ENCODE results near the gene TMEM39B. TPM values are rescaled to one million over a fixed set of nuclear protein-coding genes. Genes with fewer than 3 reads are reported as not detected.
A peak's percentile ranks its signal among the peaks of the same experiment; 100 is the strongest.
"Not testable (repeated sequence)": the region's sequence is repeated elsewhere in the genome, so short reads cannot be mapped to it uniquely, and the experiment has no call there.

The TMEM39B gene
- total and polyA plus RNA-seq, 2 donors: 4.2 to 16.0 TPM

DNA sequence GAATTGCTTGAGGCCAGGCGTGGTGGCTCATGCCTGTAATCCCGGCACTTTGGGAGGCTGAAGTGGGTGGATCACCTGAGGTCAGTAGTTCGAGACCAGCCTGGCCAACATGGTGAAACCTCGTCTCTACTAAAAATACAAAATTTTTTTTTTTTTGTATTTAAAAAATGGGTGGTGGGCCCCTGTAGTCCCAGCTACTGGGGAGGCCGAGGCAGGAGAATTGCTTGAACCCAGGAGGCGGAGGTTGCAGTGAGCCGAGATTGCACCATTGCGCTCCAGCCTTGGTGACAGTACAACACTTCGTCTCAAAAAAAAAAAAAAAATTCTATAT lies 61.2 kb downstream of the TMEM39B start:
- not testable (repeated sequence) for H3K4me3 ChIP-seq (ENCODE audit: low read depth, low read length); DNase-seq (ENCODE audit: extremely low spot score); H3K27ac ChIP-seq (ENCODE audit: low read depth); H3K36me3 ChIP-seq (ENCODE audit: insufficient read depth); H3K4me1 ChIP-seq (ENCODE audit: insufficient read depth)
- 95% methylated on average over 9 of the region's 9 CpGs for WGBS

- Histone ChIP-seq H3K36me3 (ENCODE audit: insufficient read depth) (peaks cover 1% of the 10 kb centered on the region), H3K27ac (ENCODE audit: low read depth) (no peak overlapping the region), H3K4me1 (ENCODE audit: insufficient read depth) (no peaks in the 10 kb centered on the region), H3K4me3 (ENCODE audit: low read depth, low read length) (no peak overlapping the region)
- WGBS: 94% methylated on average over 5 of the region's 5 CpGs
- no peak for DNase-seq (ENCODE audit: extremely low spot score)
Observed at GRCh38 chr1:32137111-32137510, 64.4 kb downstream of the TMEM39B start.

DNA sequence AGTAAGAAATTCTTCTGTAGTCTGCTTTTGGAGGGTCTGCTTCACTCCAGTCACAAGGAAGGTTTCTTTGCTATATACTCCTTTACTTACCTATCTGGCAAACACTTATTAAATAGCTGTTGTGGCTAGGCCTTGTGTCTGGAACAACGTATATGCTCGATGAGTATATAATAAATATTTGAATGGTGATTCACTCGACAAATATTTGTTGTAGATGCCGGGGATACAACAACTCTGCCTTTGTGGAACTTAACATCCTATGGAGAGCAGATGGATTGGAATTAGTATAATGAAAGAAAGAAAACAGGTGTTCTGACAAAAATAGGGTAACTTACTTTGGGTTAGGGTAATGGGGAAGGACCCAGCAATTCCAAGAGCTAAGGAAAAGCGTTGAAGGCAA lies 66.2 kb downstream of the TMEM39B start:
- H3K36me3 ChIP-seq (ENCODE audit: insufficient read depth): peaks cover 1% of the 10 kb centered on the region
- DNase-seq (ENCODE audit: extremely low spot score): no peak
- H3K4me3 ChIP-seq (ENCODE audit: low read depth, low read length): no peak overlapping the region
- 53% methylated on average over 5 of the region's 5 CpGs for WGBS
- no peaks in the 10 kb centered on the region for H3K4me1 ChIP-seq (ENCODE audit: insufficient read depth)
- no peak overlapping the region for H3K27ac ChIP-seq (ENCODE audit: low read depth)

DNA sequence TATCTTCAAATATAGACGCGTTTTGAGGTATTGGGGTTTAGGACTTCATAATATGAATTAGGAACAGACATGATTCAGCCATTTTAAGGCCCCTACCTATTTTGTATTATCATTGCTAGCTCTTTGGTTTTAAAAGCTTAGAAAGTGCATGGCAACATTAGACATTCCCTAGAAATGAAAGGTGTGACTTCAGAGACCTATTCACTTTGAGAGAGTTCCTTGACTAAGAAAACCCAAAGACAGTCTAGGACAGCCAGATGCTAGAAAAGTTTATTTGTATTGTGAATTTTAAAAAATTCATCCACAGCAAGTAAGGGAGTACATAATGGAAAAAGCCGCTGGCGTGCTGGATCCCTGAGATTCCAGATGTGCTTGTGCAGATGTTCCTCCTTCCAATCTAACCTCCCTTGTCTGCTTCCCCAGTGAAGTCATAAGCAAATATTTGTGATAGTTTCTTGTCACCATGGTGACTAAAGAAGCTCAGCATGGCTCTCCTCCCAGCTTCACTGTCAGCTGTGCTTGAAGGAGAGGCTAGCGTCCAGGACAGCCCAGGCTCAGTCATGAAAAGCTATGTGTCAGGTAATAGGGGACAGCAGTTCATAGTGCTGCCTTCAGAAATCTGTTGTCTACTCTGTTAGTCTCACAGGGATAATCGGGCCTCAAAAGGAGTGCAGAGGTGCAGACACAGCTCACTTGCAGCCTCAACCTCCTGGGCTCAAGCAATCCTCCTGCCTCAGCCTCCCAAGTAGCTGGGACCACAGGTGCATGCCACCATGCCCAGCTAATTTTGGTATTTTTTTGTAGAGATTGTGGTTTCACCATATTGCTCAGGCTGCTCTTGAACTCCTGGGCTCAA lies 69.9 kb downstream of the TMEM39B start:
- Histone ChIP-seq H3K27ac (ENCODE audit: low read depth) (no peak overlapping the region), H3K36me3 (ENCODE audit: insufficient read depth) (no peaks in the 10 kb centered on the region), H3K4me3 (ENCODE audit: low read depth, low read length) (no peak overlapping the region), H3K4me1 (ENCODE audit: insufficient read depth) (no peaks in the 10 kb centered on the region)
- 40% methylated on average over 6 of the region's 6 CpGs for WGBS
- DNase-seq (ENCODE audit: extremely low spot score): peak; percentile 56

- not testable (repeated sequence) for H3K4me3 ChIP-seq (ENCODE audit: low read depth, low read length); DNase-seq (ENCODE audit: extremely low spot score); H3K27ac ChIP-seq (ENCODE audit: low read depth); H3K4me1 ChIP-seq (ENCODE audit: insufficient read depth); H3K36me3 ChIP-seq (ENCODE audit: insufficient read depth)
- 79% methylated on average over 4 of the region's 4 CpGs for WGBS
Observed at GRCh38 chr1:32143302-32143695, 70.6 kb downstream of the TMEM39B start.

DNA sequence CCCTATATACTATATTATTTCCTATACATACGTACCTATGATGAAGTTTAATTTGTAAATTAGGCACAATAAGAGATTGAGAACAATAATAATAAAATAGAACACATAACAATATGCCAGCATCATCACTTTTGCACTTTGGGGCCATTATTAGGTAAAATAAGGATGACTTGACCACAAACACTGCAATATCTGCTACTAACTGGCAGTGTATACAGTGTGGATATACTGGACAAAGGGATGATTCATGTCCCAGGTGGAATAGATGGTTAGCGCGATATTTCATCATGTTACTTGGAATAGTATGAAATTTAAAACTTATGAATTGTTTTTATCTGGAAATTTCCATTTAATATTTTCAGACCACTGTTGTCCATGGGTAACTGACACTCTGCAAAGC lies 71.3 kb downstream of the TMEM39B start:
- Histone ChIP-seq H3K27ac (ENCODE audit: low read depth) (no peak overlapping the region), H3K36me3 (ENCODE audit: insufficient read depth) (no peaks in the 10 kb centered on the region), H3K4me1 (ENCODE audit: insufficient read depth) (no peaks in the 10 kb centered on the region), H3K4me3 (ENCODE audit: low read depth, low read length) (no peak overlapping the region)
- DNase-seq (ENCODE audit: extremely low spot score): no peak
- 94% methylated on average over 3 of the region's 3 CpGs for WGBS

GRCh38 chr1:32147799-32148198 lies 75.1 kb downstream of the TMEM39B start:
- H3K36me3 ChIP-seq (ENCODE audit: insufficient read depth); DNase-seq (ENCODE audit: extremely low spot score); H3K4me1 ChIP-seq (ENCODE audit: insufficient read depth); H3K27ac ChIP-seq (ENCODE audit: low read depth); H3K4me3 ChIP-seq (ENCODE audit: low read depth, low read length): not testable (repeated sequence)
- over 99% methylated on average over 5 of the region's 5 CpGs for WGBS

GRCh38 chr1:32150847-32151246 lies 78.1 kb downstream of the TMEM39B start:
- Histone ChIP-seq H3K4me3 (ENCODE audit: low read depth, low read length) (no peak overlapping the region), H3K36me3 (ENCODE audit: insufficient read depth) (no peaks in the 10 kb centered on the region), H3K4me1 (ENCODE audit: insufficient read depth) (no peaks in the 10 kb centered on the region), H3K27ac (ENCODE audit: low read depth) (no peak overlapping the region)
- 80% methylated on average over 9 of the region's 9 CpGs for WGBS
- no peak for DNase-seq (ENCODE audit: extremely low spot score)

GRCh38 chr1:32151319-32151787 lies 78.6 kb downstream of the TMEM39B start:
- Histone ChIP-seq H3K36me3 (ENCODE audit: insufficient read depth) (no peaks in the 10 kb centered on the region), H3K4me1 (ENCODE audit: insufficient read depth) (no peaks in the 10 kb centered on the region), H3K27ac (ENCODE audit: low read depth) (no peak overlapping the region), H3K4me3 (ENCODE audit: low read depth, low read length) (no peak overlapping the region)
- WGBS: 27% methylated on average over 5 of the region's 5 CpGs
- no peak for DNase-seq (ENCODE audit: extremely low spot score)

Small RNA genes within 50 kb of the gene (small RNA-seq; reads per million reads assigned to genes)
- gene MIR5585: not detected
- not detected for gene RF00017

Other genes with a start within 250 kb of the TMEM39B start
- gene PTP4A2, start 134.6 kb upstream of the TMEM39B start, total RNA-seq: 462 TPM
- gene PTP4A2, start 134.6 kb upstream of the TMEM39B start, polyA plus RNA-seq: 118 TPM
- 84.8 TPM for gene KHDRBS1, start 59.1 kb upstream of the TMEM39B start, total RNA-seq
- gene KHDRBS1, start 59.1 kb upstream of the TMEM39B start, polyA plus RNA-seq: 85.0 TPM
- gene KPNA6, start 35.1 kb downstream of the TMEM39B start, total RNA-seq: 27.8 TPM
- 17.1 TPM for gene KPNA6, start 35.1 kb downstream of the TMEM39B start, polyA plus RNA-seq
- gene TXLNA, start 106.7 kb downstream of the TMEM39B start, total RNA-seq: 42.8 TPM
- 33.0 TPM for gene TXLNA, start 106.7 kb downstream of the TMEM39B start, polyA plus RNA-seq
- 17.3 TPM for gene CCDC28B, start 127.7 kb downstream of the TMEM39B start, total RNA-seq
- 16.4 TPM for gene CCDC28B, start 127.7 kb downstream of the TMEM39B start, polyA plus RNA-seq
- gene IQCC, start 132.7 kb downstream of the TMEM39B start, total RNA-seq: 3.2 TPM
- 1.8 TPM for gene IQCC, start 132.7 kb downstream of the TMEM39B start, polyA plus RNA-seq
- not detected for gene DCDC2B, start 136.2 kb downstream of the TMEM39B start, total RNA-seq
- not detected for gene DCDC2B, start 136.2 kb downstream of the TMEM39B start, polyA plus RNA-seq
- 16.1 TPM for gene TMEM234, start 149.4 kb downstream of the TMEM39B start, total RNA-seq
- gene TMEM234, start 149.4 kb downstream of the TMEM39B start, polyA plus RNA-seq: 12.5 TPM
- gene EIF3I, start 149.5 kb downstream of the TMEM39B start, total RNA-seq: 102 TPM
- gene EIF3I, start 149.5 kb downstream of the TMEM39B start, polyA plus RNA-seq: 177 TPM
- 2.5 TPM for gene FAM167B, start 174.3 kb downstream of the TMEM39B start, total RNA-seq
- 8.2 TPM for gene FAM167B, start 174.3 kb downstream of the TMEM39B start, polyA plus RNA-seq
- 0.90 TPM for gene LCK, start 178.3 kb downstream of the TMEM39B start, total RNA-seq
- 2.1 TPM for gene LCK, start 178.3 kb downstream of the TMEM39B start, polyA plus RNA-seq
- 59.7 TPM for gene HDAC1, start 219.1 kb downstream of the TMEM39B start, total RNA-seq
- 73.6 TPM for gene HDAC1, start 219.1 kb downstream of the TMEM39B start, polyA plus RNA-seq

Measured in urinary bladder (tissue), 4 donors.